Fibroblast of upper back skin (primary cell): Measurements from ENCODE around the gene RNF44.
A peak's percentile ranks its signal among the peaks of the same experiment; 100 is the strongest.

ENCODE experiments used
- DNase-seq: peaks from one replicate; pipeline ENCODE4 v3.0.0-alpha.2; 2013

RNF44 gene

GRCh38 chr5:176536902-176537553 lies at the start of gene RNF44:
TSS of gene RNF44 (minus strand) at chr5:176537402. CDS start at chr5:176532472, 4,930 bp downstream.
- peak; percentile 98 for DNase-seq

- no peak for DNase-seq
Observed at GRCh38 chr5:176583076-176583475, 45.9 kb upstream of the RNF44 start.

GRCh38 chr5:176581361-176581760 lies 44.2 kb upstream of the RNF44 start:
- DNase-seq, result no peak

GRCh38 chr5:176579323-176579722 lies 42.1 kb upstream of the RNF44 start:
- DNase-seq, result no peak

GRCh38 chr5:176578391-176578808 lies 41.2 kb upstream of the RNF44 start:
- peak; percentile 18 for DNase-seq

- no peak for DNase-seq
Observed at GRCh38 chr5:176577312-176578176, 40.3 kb upstream of the RNF44 start.

GRCh38 chr5:176575488-176576422 lies 38.6 kb upstream of the RNF44 start:
- DNase-seq, result no peak

GRCh38 chr5:176575066-176575465 lies 37.9 kb upstream of the RNF44 start:
- DNase-seq, result no peak

- no peak for DNase-seq
Observed at GRCh38 chr5:176574297-176574591, 37.0 kb upstream of the RNF44 start.

- peak; percentile 31 for DNase-seq
Observed at GRCh38 chr5:176573564-176574296, 36.5 kb upstream of the RNF44 start.

GRCh38 chr5:176570044-176570443 lies 32.8 kb upstream of the RNF44 start:
- DNase-seq, result peak; percentile 8

GRCh38 chr5:176568657-176569056 lies 31.5 kb upstream of the RNF44 start:
- no peak for DNase-seq

- DNase-seq, result no peak
Observed at GRCh38 chr5:176565760-176566288, 28.6 kb upstream of the RNF44 start.

- no peak for DNase-seq
Observed at GRCh38 chr5:176564002-176564401, 26.8 kb upstream of the RNF44 start.

GRCh38 chr5:176562189-176562588 lies 25.0 kb upstream of the RNF44 start:
- DNase-seq, result no peak

GRCh38 chr5:176561259-176561658 lies 24.1 kb upstream of the RNF44 start:
- no peak for DNase-seq

GRCh38 chr5:176560364-176560763 lies 23.2 kb upstream of the RNF44 start:
- DNase-seq, result no peak

GRCh38 chr5:176559683-176560082 lies 22.5 kb upstream of the RNF44 start:
- no peak for DNase-seq

- no peak for DNase-seq
Observed at GRCh38 chr5:176557846-176558245, 20.6 kb upstream of the RNF44 start.

- no peak for DNase-seq
Observed at GRCh38 chr5:176553260-176554085, 16.3 kb upstream of the RNF44 start.

- DNase-seq, result no peak
Observed at GRCh38 chr5:176552332-176552869, 15.2 kb upstream of the RNF44 start.
